NCI-H345 (cell line): ENCODE measurements around the gene SLN.
A peak's percentile ranks its signal among the peaks of the same experiment; 100 is the strongest.

Experiments
- DNase-seq: peaks from one replicate; lab custom pipeline; 2025; lab: John Stamatoyannopoulos, UW

SLN gene

DNA sequence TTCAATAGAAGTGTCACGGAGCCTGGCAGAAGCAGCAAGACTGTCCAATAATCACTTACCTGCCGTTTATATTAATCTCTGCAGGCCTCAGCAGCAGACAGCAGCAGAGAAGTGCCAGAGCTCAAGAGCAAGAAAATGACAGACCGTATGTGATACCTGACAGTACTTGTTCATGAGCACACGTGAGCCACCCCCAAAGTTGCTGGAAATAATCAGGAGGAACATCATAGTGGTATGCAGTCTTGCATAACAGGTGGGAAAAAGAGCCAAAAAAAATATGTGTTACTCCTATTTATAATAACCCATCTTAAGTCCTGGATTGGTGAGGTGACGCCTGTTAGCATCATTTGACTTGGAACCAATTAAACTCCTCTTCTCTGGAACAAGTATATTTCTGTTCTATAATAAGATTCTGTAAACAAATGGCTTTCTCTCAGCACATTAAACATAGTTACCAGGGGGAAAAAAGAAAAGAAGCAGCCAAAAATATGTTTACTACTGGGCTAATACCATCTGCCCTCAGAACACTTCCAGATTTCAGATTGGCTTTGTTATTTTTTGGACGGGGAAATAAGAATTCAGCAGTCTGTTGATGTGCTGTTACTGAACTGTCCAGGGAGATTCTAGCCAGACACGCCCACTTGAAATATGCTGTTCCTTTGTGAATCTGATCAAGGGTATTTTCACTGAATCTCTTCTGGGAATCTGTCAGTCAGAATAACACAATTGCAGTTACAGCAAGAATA lies 7.9 kb upstream of the SLN start:
- no peak for DNase-seq

GRCh38 chr11:107719073-107719472 lies 7.2 kb upstream of the SLN start:
- no peak for DNase-seq

DNA sequence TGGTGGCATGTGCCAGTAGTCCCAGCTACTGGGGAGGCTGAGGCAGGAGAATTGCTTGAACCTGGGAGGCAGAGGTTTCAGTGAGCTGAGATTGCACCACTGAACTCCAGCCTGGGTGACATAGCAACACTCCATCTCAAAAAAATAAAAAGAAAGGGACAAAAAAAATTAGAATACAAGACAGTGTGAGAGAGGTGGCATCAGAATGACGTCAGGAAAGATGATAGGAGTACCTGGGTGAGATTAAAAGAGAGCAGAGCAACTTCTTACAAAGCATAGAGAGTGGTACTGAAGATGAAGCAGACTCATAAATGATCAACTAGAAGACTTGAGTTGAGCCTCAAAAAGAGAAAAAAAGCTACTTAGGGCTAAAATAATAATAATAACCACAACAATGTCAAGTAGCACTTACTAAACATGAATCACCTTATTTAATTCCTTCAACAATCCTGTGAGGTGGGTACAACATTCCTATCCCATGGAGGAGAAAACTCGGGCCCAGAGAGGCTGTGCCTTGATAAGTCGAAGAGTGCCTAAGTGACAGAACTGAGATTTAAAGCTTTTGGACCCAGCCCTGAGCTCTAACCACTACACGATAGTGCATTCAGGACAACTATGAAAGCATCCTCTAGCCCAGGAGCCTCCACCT lies 5.2 kb upstream of the SLN start:
- no peak for DNase-seq

DNA sequence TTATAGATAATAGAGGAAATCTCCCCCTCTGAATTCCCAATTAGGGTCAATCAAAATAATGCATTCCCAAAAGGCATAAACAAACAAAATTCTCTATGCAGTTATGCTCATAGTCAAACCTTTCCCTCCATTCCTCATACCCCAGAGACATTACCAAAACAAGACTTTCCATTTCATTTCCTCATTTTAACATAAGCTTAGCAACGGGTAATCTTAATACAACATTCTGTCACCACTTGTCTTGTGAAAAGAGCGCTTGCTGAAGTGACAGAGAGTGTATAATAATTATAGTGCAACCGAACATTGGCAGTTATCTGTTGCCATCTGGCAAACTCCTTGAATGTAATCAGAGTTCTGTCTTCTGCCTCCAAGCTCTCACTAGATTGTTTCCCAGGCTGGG lies 1.2 kb upstream of the SLN start:
- DNase-seq = no peak

GRCh38 chr11:107710301-107710700 lies 1.6 kb downstream of the SLN start:
- no peak for DNase-seq

DNA sequence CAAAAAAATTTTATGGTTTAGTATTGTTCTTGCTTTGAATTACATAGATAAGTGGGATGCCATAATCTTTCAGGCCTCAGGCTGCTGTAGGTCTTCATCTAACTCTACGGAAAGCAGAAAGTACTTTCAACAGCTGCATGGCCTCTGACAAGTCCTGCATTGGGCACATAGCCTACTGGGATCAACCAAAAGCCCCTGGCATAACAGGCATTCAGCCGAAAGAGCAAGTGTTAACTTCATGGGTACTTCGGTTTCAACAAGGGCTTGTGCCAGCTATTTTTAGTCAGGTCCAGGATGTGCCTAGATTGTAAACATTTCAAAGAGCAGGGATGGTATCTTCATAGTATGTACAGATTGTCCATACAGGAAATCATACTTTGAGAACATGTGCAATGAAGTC lies 3.1 kb downstream of the SLN start:
- DNase-seq = no peak

- no peak for DNase-seq
These were observed 4.0 kb downstream of the SLN start for GRCh38 chr11:107707807-107708206.

DNA sequence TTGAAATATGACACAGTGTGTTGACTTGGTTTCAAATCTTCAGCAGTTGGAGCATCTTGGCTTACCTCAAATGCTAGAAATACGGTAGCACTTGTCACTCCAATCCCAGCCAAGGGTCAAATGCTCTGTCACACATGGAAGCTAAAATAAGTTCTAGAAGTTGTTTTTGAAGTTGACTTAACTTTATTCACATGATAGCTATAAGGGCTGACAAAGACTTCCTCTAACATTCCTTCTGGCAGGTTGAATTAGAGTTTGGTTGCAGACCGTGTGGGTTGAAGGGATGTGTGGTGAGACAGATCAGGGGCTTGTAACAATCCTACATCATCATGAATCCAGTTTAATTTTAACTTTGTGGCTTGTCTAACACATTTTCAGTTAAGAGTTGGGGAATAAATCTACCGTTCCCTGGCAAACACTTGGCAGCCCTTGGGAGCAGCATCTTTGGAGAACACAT lies 4.6 kb downstream of the SLN start:
- DNase-seq = no peak

DNA sequence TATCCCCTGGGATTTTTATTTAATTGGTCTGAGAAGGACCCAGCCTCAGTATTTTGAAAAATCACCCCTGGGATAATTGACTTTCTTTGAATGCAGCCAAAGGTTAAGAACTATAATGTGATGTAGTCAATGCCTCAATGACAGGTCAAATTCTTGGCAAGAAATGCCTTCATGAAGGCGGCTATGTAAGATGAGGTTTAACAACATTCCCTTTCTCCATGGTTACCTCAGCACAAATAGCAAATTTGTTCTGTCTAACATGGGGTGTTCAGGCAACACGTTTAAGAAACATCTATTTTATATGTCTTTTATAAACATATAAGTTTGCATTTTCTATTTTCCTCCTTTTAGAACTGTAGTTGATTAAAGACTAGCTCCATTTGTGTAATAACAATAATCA lies 5.3 kb downstream of the SLN start:
- no peak for DNase-seq

- DNase-seq = no peak
These were observed 6.8 kb downstream of the SLN start for GRCh38 chr11:107705027-107705426.

DNA sequence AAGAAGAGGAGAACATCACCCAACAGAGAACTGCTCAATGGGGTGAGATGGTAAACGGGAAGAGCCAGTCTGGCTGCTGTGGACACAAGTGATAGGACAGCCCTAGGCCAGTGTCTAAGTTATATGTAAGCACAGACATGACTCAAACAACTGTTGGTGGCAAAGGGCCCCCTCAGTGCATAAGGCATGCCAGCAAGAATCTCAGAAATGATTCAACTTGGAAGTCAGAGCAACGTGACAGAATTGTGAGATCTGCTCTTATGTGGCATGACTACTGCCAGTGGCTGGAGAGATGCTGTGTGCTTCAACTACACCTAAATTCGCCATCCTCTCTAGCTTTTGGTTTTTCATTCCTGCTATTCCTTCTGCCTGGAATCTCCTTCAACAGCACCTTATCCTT lies 7.4 kb downstream of the SLN start:
- no peak for DNase-seq

- DNase-seq = no peak
These were observed 9.1 kb downstream of the SLN start for GRCh38 chr11:107702723-107703122.

GRCh38 chr11:107702109-107702660 lies 9.7 kb downstream of the SLN start:
- DNase-seq = no peak

GRCh38 chr11:107699371-107700285 lies 12.2 kb downstream of the SLN start:
- no peak for DNase-seq

DNA sequence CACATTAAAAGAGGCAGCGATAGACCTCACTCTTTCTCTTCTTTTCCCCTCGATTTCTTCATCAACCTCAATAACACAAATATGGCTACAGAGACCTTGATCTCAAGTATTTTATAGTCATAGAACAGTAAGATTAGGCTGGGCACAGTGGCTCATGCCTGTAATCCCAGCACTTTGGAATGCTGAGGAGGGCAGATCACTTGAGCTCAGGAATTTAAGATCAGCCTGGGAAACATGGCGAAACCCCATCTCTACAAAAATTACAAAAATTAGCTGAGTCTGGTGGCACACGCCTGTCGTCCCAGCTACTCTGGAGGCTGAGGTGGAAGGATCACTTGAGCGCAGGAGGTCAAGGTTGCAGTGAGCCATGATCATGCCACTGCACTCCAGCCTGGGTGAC lies 14.6 kb downstream of the SLN start:
- DNase-seq = no peak

- DNase-seq = no peak
These were observed 15.7 kb downstream of the SLN start for GRCh38 chr11:107696140-107696539.

DNA sequence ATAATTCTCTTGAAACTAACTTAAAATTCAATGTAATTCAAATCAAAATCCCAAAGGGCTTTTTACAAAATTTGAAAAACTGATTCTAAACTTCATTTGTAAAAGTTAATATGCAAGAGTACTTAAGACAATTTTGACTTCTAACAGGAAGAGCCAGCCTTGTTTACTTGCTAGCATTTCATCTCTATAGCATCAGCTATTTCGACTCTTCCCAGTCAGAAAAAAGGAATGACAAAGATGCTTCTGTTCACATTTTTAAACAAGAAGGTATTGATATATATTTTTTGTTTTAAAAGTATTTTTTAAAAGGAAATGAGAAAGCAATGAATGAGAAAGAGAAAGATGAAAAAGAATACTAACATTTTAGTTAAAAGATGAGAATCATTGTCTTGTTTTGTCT lies 16.4 kb downstream of the SLN start:
- no peak for DNase-seq

GRCh38 chr11:107691000-107691750 lies 20.7 kb downstream of the SLN start:
- DNase-seq = no peak

GRCh38 chr11:107689317-107690202 lies 22.3 kb downstream of the SLN start:
- peak; percentile 82 for DNase-seq

GRCh38 chr11:107688322-107688918 lies 23.4 kb downstream of the SLN start:
- no peak for DNase-seq
